Adrenal gland (tissue), 5 donors: ENCODE data around the gene CDK5R1.

Experiments
- CTCF ChIP-seq, 6 experiments: fragments of 450-650 bp in 4 of 6; fragments of 200-600 bp in 2 of 6; sonication (generic) in 1 of 6; IDR thresholded peaks; 1 replicate in 5 of 6; 2 replicates in 1 of 6; pipeline versions ENCODE4 v1.5.1 to v1.8.0; 2016 to 2021; ENCODE audit warnings: antibody characterized with exemption in 6 of 6, mild to moderate bottlenecking in 2 of 6, moderate library complexity in 1 of 6
- POLR2A ChIP-seq, 2 donors: fragments of 450-650 bp; IDR thresholded peaks; one replicate each; pipeline ENCODE4 v1.6.1; 2017; ENCODE audit warnings: antibody characterized with exemption in 2 of 2, mild to moderate bottlenecking in 2 of 2, moderate library complexity in 1 of 2
- donor health status: DM: no; HTN: no; CAD: no.

- TF ChIP-seq CTCF (IDR thresholded peaks at IDR 0.05) (no peak), POLR2A (IDR thresholded peaks at IDR 0.05) (no peak)
Observed at GRCh38 chr17:32514606-32515005, 27.8 kb downstream of the CDK5R1 start.
